Endothelial cell of umbilical vein (primary cell): ENCODE results near the gene CECR2. TPM values are rescaled to one million over a fixed set of nuclear protein-coding genes. Genes with fewer than 3 reads are reported as not detected.

Source experiments
- BruUV-seq: library from RNA; stranded (reverse); fragments of 400-500 nt; replicated peaks from 2 replicates; lab custom pipeline; 2021; lab: Mats Ljungman, UMichigan
- CTCF ChIA-PET: fragments of 300-600, 350-600 bp; sonication (Branson Sonifier 250); formaldehyde crosslinking; loops from one replicate; lab custom pipeline; 2021; ENCODE audit warnings: antibody characterized with exemption, inconsistent platforms; lab: Charles Lee
- POLR2A ChIA-PET: fragments of 300-600, 350-600 bp; sonication (Branson Sonifier 250); formaldehyde crosslinking; loops from one replicate; lab custom pipeline; 2021; ENCODE audit warnings: antibody characterized with exemption, inconsistent platforms; lab: Charles Lee
- DNase-seq: peaks from one replicate; pipeline ENCODE4 v3.0.0-alpha.2; 2011; ENCODE audit warnings: low read depth, low spot score
- FAIRE-seq: peaks from 2 replicates; lab custom pipeline; 2011; peaks lifted over from hg19 to GRCh38; lab: Jason Lieb, UNC
- H2AFZ ChIP-seq: 2 replicates; pipeline ENCODE4 v1.6.0; 2012; ENCODE audit warnings: low read depth, low read length, control low read depth, inconsistent platforms
- H3K27ac ChIP-seq: 2 replicates; pipeline ENCODE4 v1.5.1; 2011; ENCODE audit warnings: low read depth, mild to moderate bottlenecking, control low read depth, low read length, moderate library complexity; ENCODE audit not compliant: insufficient read depth
- H3K27me3 ChIP-seq, 2 experiments: 2 replicates each; pipeline versions ENCODE4 v1.6.0 to v1.6.1; 2011; ENCODE audit warnings: low read length in 2 of 2, mixed read lengths in 1 of 2; ENCODE audit not compliant: control insufficient read depth in 2 of 2, insufficient read depth in 2 of 2
- H3K36me3 ChIP-seq, 2 experiments: 2 replicates in 1 of 2; 3 replicates in 1 of 2; pipeline ENCODE4 v1.5.1; 2011; ENCODE audit warnings: low read length in 2 of 2, mild to moderate bottlenecking in 1 of 2, moderate library complexity in 1 of 2; ENCODE audit not compliant: control insufficient read depth in 2 of 2, insufficient read depth in 2 of 2; ENCODE audit errors: extremely low read depth in 1 of 2
- H3K4me1 ChIP-seq: 3 replicates; pipeline ENCODE4 v1.5.1; 2011; ENCODE audit warnings: mild to moderate bottlenecking, low read length; ENCODE audit not compliant: control insufficient read depth, insufficient read depth; ENCODE audit errors: extremely low read depth
- H3K4me2 ChIP-seq: 2 replicates; pipeline ENCODE4 v1.6.1; 2011; ENCODE audit warnings: low read length, control low read depth, mixed read lengths; ENCODE audit not compliant: insufficient read depth
- H3K4me3 ChIP-seq, 3 experiments: fragments of 200-600 bp in 1 of 3; sonication (generic), shearing (Covaris generic) in 1 of 3; replicated peaks in 1 of 3; 2 replicates each; pipeline ENCODE4 v1.5.1; 2011 to 2016; ENCODE audit warnings: control low read depth in 3 of 3, low read length in 3 of 3, mild to moderate bottlenecking in 2 of 3, inconsistent platforms in 1 of 3, low read depth in 1 of 3, moderate library complexity in 1 of 3; ENCODE audit not compliant: insufficient read depth in 1 of 3
- H3K79me2 ChIP-seq: 2 replicates; pipeline ENCODE4 v1.6.0; 2012; ENCODE audit warnings: low read length, inconsistent platforms; ENCODE audit not compliant: control insufficient read depth, insufficient read depth
- H3K9ac ChIP-seq: replicated peaks from 2 replicates; pipeline ENCODE3; 2011; ENCODE audit warnings: low read length, control low read depth; ENCODE audit not compliant: insufficient read depth; ENCODE audit errors: extremely low read depth
- H3K9me1 ChIP-seq: replicated peaks from 3 replicates; pipeline ENCODE4 v1.6.0; 2011; ENCODE audit warnings: mild to moderate bottlenecking, low read length; ENCODE audit not compliant: control insufficient read depth, insufficient read depth; ENCODE audit errors: extremely low read depth
- H3K9me3 ChIP-seq: replicated peaks from 2 replicates; pipeline ENCODE4 v1.5.1; 2012; ENCODE audit warnings: low read length, inconsistent platforms; ENCODE audit not compliant: control insufficient read depth, insufficient read depth
- H4K20me1 ChIP-seq: replicated peaks from 2 replicates; pipeline ENCODE3; 2011; ENCODE audit warnings: mild to moderate bottlenecking, low read length; ENCODE audit not compliant: control insufficient read depth, insufficient read depth; ENCODE audit errors: extremely low read depth
- EZH2 ChIP-seq: IDR thresholded peaks from 2 replicates; pipeline ENCODE4 v1.6.1; 2012; ENCODE audit warnings: borderline replicate concordance, low read depth, mild to moderate bottlenecking, moderate library complexity, low read length, inconsistent platforms; ENCODE audit not compliant: severe bottlenecking
- FOS ChIP-seq: IDR thresholded peaks from 2 replicates; pipeline ENCODE4 v1.6.1; 2011; ENCODE audit warnings: mild to moderate bottlenecking, low read length, moderate library complexity, borderline replicate concordance; ENCODE audit not compliant: insufficient read depth
- GATA2 ChIP-seq: IDR thresholded peaks from 2 replicates; pipeline ENCODE4 v1.7.0; 2011; ENCODE audit warnings: low read depth, mild to moderate bottlenecking, moderate library complexity, mixed read lengths, low read length; ENCODE audit not compliant: insufficient read length, insufficient read depth
- JUN ChIP-seq: IDR thresholded peaks from 2 replicates; pipeline ENCODE4 v1.6.1; 2011; ENCODE audit warnings: borderline replicate concordance, low read depth; ENCODE audit not compliant: insufficient read length, insufficient read depth
- MYC ChIP-seq: IDR thresholded peaks from one replicate; pipeline ENCODE4 v1.6.1; 2011; ENCODE audit warnings: mild to moderate bottlenecking, low read depth, low read length
- POLR2A ChIP-seq: IDR thresholded peaks from 2 replicates; pipeline ENCODE4 v1.6.1; 2012; ENCODE audit warnings: low read depth, mild to moderate bottlenecking, control low read depth, low read length
- POLR2AphosphoS5 ChIP-seq: IDR thresholded peaks from 2 replicates; pipeline ENCODE4 v1.6.1; 2012; ENCODE audit warnings: low read depth, mild to moderate bottlenecking, control low read depth, low read length, moderate library complexity; ENCODE audit not compliant: insufficient read depth
- dilution Hi-C: fragments of 300-500 bp; cut with MboI; formaldehyde crosslinking; loops from one replicate; pipeline ENCODE4 v1.15.0; 2019; ENCODE audit warnings: low sequenced_read_pairs; ENCODE audit not compliant: extremely low pct_ligation_motif_present
- intact Hi-C: fragments of 100-400 bp; cut with micrococcal nuclease; formaldehyde crosslinking; loops from one replicate; pipeline ENCODE4 v1.10.0; 2022
- polyA plus RNA-seq, 4 experiments: library from polyadenylated mRNA; depleted of rRNA in 3 of 4; stranded (reverse) in 3 of 4; unstranded in 1 of 4; fragments of >200 nt; gene quantifications; 2 replicates each; pipeline versions ENCODE4 v1.2.1 to v1.2.3, GENCODE V29; 2011 to 2012; ENCODE audit warnings: missing spikeins in 1 of 4
- total RNA-seq: library from RNA; stranded (reverse); gene quantifications from 2 replicates; pipeline ENCODE4 v1.2.3, GENCODE V29; 2021
- TF ChIP-seq, protein P1 (sequence below), 2 donors: IDR thresholded peaks; 1 replicate in 1 of 2; 2 replicates in 1 of 2; pipeline ENCODE4 v1.5.1; 2011; ENCODE audit warnings: low read length in 2 of 2, mild to moderate bottlenecking in 2 of 2, moderate library complexity in 2 of 2, control low read depth in 1 of 2, inconsistent platforms in 1 of 2, low read depth in 1 of 2; ENCODE audit not compliant: insufficient read depth in 1 of 2; ENCODE audit errors: extremely low read depth in 1 of 2
- TF ChIP-seq, protein P2 (sequence below): IDR thresholded peaks from 2 replicates; pipeline ENCODE4 v1.6.1; 2011; ENCODE audit not compliant: insufficient read depth, insufficient read length

Gene CECR2
- total and polyA plus RNA-seq, 2 donors (not counting 3 experiments of a cell fraction or from before 2014, with no cell fraction given), result 0.01 TPM; not detected in 1

DNA sequence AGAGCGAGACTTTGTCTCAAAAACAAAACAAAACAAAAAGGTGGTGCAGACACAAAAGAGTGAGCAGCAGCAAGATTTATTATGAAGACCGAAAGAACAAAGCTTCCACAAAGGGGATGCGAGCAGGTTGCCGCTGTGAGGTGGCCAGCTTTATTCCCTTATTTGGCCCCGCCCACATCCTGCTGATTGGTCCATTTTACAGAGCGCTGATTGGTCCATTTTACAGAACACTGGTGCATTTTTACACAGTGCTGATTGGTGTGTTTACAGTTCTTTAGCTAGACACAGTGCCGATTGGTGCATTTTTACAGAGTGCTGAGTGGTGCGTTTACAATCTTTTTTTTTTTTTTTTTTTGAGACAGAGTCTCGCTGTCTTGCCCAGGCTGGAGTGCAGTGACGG is 77.4 kb downstream of the CECR2 start:
- Histone ChIP-seq H3K9me1 (no peaks in the 10 kb centered on the region), H3K27me3 (peaks cover 0 to 2% of the 10 kb centered on the region in 2 experiments), H3K9ac (no peak overlapping the region), H4K20me1 (no peaks in the 10 kb centered on the region), H3K4me1 (peaks cover 3% of the 10 kb centered on the region), H3K4me2 (no peak overlapping the region), H3K4me3 (no peak overlapping the region), H3K9me3 (no peaks in the 10 kb centered on the region), H3K36me3 (no peaks in the 10 kb centered on the region), H3K27ac (no peak overlapping the region), H3K79me2 (no peaks in the 10 kb centered on the region), H2AFZ (no peak overlapping the region)
- no peak for FAIRE-seq
- BruUV-seq, result no TSS peak
- intact Hi-C loops, result no loop called here
- TF ChIP-seq, protein P1, sequence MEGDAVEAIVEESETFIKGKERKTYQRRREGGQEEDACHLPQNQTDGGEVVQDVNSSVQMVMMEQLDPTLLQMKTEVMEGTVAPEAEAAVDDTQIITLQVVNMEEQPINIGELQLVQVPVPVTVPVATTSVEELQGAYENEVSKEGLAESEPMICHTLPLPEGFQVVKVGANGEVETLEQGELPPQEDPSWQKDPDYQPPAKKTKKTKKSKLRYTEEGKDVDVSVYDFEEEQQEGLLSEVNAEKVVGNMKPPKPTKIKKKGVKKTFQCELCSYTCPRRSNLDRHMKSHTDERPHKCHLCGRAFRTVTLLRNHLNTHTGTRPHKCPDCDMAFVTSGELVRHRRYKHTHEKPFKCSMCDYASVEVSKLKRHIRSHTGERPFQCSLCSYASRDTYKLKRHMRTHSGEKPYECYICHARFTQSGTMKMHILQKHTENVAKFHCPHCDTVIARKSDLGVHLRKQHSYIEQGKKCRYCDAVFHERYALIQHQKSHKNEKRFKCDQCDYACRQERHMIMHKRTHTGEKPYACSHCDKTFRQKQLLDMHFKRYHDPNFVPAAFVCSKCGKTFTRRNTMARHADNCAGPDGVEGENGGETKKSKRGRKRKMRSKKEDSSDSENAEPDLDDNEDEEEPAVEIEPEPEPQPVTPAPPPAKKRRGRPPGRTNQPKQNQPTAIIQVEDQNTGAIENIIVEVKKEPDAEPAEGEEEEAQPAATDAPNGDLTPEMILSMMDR (IDR thresholded peaks at IDR 0.05; ENCODE audit: extremely low read depth in 1 of 2, insufficient read depth in 1 of 2, low read depth in 1 of 2, low read length in 2 of 2), result no peak
- TF ChIP-seq POLR2AphosphoS5, result no peak
- TF ChIP-seq GATA2, result no peak
- TF ChIP-seq, protein P2, sequence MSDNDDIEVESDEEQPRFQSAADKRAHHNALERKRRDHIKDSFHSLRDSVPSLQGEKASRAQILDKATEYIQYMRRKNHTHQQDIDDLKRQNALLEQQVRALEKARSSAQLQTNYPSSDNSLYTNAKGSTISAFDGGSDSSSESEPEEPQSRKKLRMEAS, result no peak
- TF ChIP-seq POLR2A, result no peak
- no peak for TF ChIP-seq JUN
- no peak for TF ChIP-seq EZH2
- no peak for TF ChIP-seq FOS
- TF ChIP-seq MYC, result no peak
- CTCF ChIA-PET, result interaction anchor here (0.9 to 1.9 kb wide), 5 partner anchors 10 to 275 kb away, joined by 3 to 5 read pairs (median 4); no protein-coding TSS in a partner anchor
- dilution Hi-C loops, result no loop called here
- POLR2A ChIA-PET, result no interaction called here
- no peak for DNase-seq
